ENCODE results near the gene FARP1. TPM values are rescaled to one million over a fixed set of nuclear protein-coding genes. Genes with fewer than 3 reads are reported as not detected.

The FARP1 gene
- total and polyA plus RNA-seq, 2 of the 8 experiments (the other 6 are each of a cell fraction or from before 2014, with no cell fraction given), result 24.7 to 104 TPM

DNA sequence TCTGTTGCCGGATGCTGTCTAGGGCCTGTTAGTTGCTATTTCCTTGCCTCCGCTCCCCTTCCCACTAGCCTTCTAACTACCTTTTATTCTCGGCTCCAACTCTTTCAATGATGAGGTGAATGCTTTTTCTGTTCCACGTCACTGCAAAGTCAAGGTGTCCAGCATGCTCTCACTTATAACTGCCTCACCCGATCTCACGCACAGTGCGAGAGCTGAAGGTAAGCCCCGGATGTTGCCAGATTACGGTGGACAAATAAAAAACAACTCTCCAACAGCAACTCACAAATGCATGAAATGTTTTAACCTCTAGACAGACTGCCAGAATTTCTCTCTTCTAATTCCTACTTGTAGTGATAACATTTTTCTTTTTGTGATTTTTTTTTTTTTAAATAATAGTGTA is 264.1 kb downstream of the FARP1 start (continued):
- no peak for TF ChIP-seq SIRT6 (IDR thresholded peaks at IDR 0.05; ENCODE audit: low read length)

All from H1 (cell line).